ENCODE results near the gene ARHGEF10L. TPM values are rescaled to one million over a fixed set of nuclear protein-coding genes. Genes with fewer than 3 reads are reported as not detected.

Gene ARHGEF10L
- polyA plus RNA-seq, 1 donor (not counting 4 experiments of a cell fraction or from before 2014, with no cell fraction given), result 2.4 TPM

GRCh38 chr1:17661546-17662157, 122.2 kb downstream of the ARHGEF10L start:
- DNase-seq (ENCODE audit: low read depth, low spot score) (no peak), FAIRE-seq (no peak)
- Histone ChIP-seq H2AFZ (ENCODE audit: control insufficient read depth, low read length) (no peak overlapping the region), H3K36me3 (ENCODE audit: control insufficient read depth in 2 of 2, extremely low read depth in 1 of 2, insufficient read depth in 2 of 2, low read length in 2 of 2) (peaks cover 0 to 4% of the 10 kb centered on the region in 2 experiments), H3K27ac (ENCODE audit: control insufficient read depth, insufficient read depth, low read length) (no peak overlapping the region), H3K9me1 (ENCODE audit: control insufficient read depth, extremely low read depth, insufficient read depth, low read length) (no peaks in the 10 kb centered on the region), H3K4me1 (ENCODE audit: control insufficient read depth, extremely low read depth, insufficient read depth, low read length) (no peaks in the 10 kb centered on the region), H3K4me2 (ENCODE audit: control insufficient read depth, extremely low read depth, insufficient read depth, low read depth, low read length) (no peak overlapping the region), H3K79me2 (ENCODE audit: control insufficient read depth, insufficient read depth, low read length) (no peaks in the 10 kb centered on the region), H3K9ac (ENCODE audit: control insufficient read depth, extremely low read depth, insufficient read depth, low read length) (no peak overlapping the region), H3K27me3 (ENCODE audit: control insufficient read depth, extremely low read depth, insufficient read depth, low read length) (no peaks in the 10 kb centered on the region), H3K4me3 (ENCODE audit: control insufficient read depth in 2 of 3, extremely low read depth in 1 of 3, insufficient read depth in 2 of 3, low read depth in 1 of 3, low read length in 3 of 3) (no peak overlapping the region), H4K20me1 (ENCODE audit: control insufficient read depth, extremely low read depth, insufficient read depth, low read length) (no peaks in the 10 kb centered on the region), H3K9me3 (ENCODE audit: control insufficient read depth, low read depth, low read length) (no peaks in the 10 kb centered on the region)
- dilution Hi-C loops (cut with MboI; ENCODE audit: extremely low pct_ligation_motif_present, low sequenced_read_pairs), result no loop called here
- TF ChIP-seq CTCF (optimal IDR thresholded peaks at IDR 0.05 in 1 of 3, IDR thresholded peaks at IDR 0.05 in 1 of 3, conservative IDR thresholded peaks at IDR 0.05 in 1 of 3; ENCODE audit: extremely low read depth in 1 of 3, insufficient read depth in 2 of 3, low read length in 3 of 3), result peak; percentile 84 to 89 (median 88)
- TF ChIP-seq EZH2 (IDR thresholded peaks at IDR 0.05; ENCODE audit: low read length), result no peak

- peaks cover 0 to 4% of the 10 kb centered on the region in 2 experiments for H3K36me3 ChIP-seq (ENCODE audit: control insufficient read depth in 2 of 2, extremely low read depth in 1 of 2, insufficient read depth in 2 of 2, low read length in 2 of 2)
- no peak overlapping the region for H3K4me3 ChIP-seq (ENCODE audit: control insufficient read depth in 2 of 3, extremely low read depth in 1 of 3, insufficient read depth in 2 of 3, low read depth in 1 of 3, low read length in 3 of 3)
- FAIRE-seq, result no peak
- H2AFZ ChIP-seq (ENCODE audit: control insufficient read depth, low read length), result no peak overlapping the region
- no peaks in the 10 kb centered on the region for H3K79me2 ChIP-seq (ENCODE audit: control insufficient read depth, insufficient read depth, low read length)
- no peaks in the 10 kb centered on the region for H3K4me1 ChIP-seq (ENCODE audit: control insufficient read depth, extremely low read depth, insufficient read depth, low read length)
- no peak for DNase-seq (ENCODE audit: low read depth, low spot score)
- no peaks in the 10 kb centered on the region for H3K27me3 ChIP-seq (ENCODE audit: control insufficient read depth, extremely low read depth, insufficient read depth, low read length)
- no peaks in the 10 kb centered on the region for H3K9me1 ChIP-seq (ENCODE audit: control insufficient read depth, extremely low read depth, insufficient read depth, low read length)
- H3K27ac ChIP-seq (ENCODE audit: control insufficient read depth, insufficient read depth, low read length), result no peak overlapping the region
- no peak overlapping the region for H3K9ac ChIP-seq (ENCODE audit: control insufficient read depth, extremely low read depth, insufficient read depth, low read length)
- no peaks in the 10 kb centered on the region for H4K20me1 ChIP-seq (ENCODE audit: control insufficient read depth, extremely low read depth, insufficient read depth, low read length)
- dilution Hi-C loops (cut with MboI; ENCODE audit: extremely low pct_ligation_motif_present, low sequenced_read_pairs), result no loop called here
- no peak for TF ChIP-seq EZH2 (IDR thresholded peaks at IDR 0.05; ENCODE audit: low read length)
- no peak for TF ChIP-seq CTCF (optimal IDR thresholded peaks at IDR 0.05 in 1 of 3, IDR thresholded peaks at IDR 0.05 in 1 of 3, conservative IDR thresholded peaks at IDR 0.05 in 1 of 3; ENCODE audit: extremely low read depth in 1 of 3, insufficient read depth in 2 of 3, low read length in 3 of 3)
- H3K4me2 ChIP-seq (ENCODE audit: control insufficient read depth, extremely low read depth, insufficient read depth, low read depth, low read length), result no peak overlapping the region
- no peaks in the 10 kb centered on the region for H3K9me3 ChIP-seq (ENCODE audit: control insufficient read depth, low read depth, low read length)
Measured at GRCh38 chr1:17662296-17662695, 122.8 kb downstream of the ARHGEF10L start.

Measured in keratinocyte (primary cell).